ENCODE data around the gene PITX2.
"Not testable (repeated sequence)": the region's sequence is repeated elsewhere in the genome, so short reads cannot be mapped to it uniquely, and the experiment has no call there.

The PITX2 gene

DNA sequence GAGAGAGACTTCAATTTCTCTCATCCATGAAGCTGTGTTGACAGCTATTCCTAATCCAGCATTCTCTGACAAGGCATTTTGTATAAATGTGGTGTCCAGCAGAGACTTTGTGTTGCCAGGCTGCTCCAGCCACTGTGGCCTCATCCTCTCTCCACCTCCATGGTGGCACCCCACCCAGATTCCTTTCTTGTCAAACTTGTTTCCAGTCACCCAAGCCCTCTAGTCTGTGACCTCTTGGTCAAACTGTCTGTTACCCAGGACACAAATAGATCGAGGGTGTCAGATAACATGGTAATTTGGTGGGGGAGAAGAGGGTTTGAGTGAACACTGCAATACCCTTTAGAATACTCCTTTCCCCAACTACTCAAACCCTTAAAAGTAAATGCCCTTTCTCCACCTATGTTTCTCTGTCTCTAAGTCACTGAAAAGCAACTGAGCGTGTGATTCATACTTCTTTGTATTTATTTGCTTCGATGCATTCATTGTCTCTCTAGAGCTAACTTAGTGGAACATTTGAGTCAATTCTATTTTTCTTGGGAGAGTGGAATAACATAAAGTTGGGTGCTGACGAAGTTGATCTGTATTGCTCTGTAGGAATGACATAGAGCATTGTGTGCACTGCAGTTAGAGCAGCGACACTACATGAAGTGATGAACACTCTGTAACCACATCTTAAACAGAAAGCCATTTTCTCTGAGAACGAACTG is 13.7 kb downstream of the PITX2 start:
- DNase-seq, result no peak

- no peak for DNase-seq
Measured at GRCh38 chr4:110605077-110605476, 17.8 kb downstream of the PITX2 start.

GRCh38 chr4:110602061-110602460 is 20.8 kb downstream of the PITX2 start:
- no peak for DNase-seq

DNA sequence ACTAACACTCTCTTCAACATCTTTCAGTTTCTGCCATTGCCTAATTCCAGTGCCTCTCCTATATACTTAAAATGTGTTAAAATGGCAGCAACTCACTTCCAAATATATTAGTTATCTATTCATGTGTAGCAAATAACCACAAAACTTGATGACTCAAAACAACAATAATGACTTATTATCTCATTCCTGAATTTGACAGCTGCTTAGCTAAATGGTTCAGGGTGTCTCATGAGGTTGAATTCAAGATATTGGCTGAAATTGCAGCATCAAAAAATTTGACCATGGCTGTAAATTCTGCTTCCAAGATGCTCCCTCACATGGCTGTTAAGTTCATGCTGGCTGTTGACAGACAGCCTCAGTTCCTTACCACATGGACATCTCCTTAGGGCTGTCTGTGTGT is 25.3 kb downstream of the PITX2 start:
- DNase-seq, result no peak

DNA sequence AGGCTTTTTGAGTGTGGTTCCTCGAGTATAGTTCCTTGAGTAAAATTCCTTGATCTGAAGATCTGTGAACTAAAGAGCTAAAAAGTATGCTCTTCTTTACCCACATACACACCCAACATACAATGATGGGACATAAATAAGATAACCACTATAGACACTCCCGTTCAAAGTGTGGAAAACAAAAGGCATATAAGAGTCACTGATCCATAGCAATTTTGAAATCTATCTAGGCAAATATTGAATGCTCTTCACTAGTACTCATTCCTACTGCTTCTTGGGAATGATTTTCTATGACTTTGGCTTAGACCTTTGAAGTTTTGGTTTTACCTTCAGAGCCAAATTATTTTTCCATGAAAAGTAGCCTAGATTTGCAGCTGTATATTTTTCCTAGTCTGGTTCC is 26.4 kb downstream of the PITX2 start:
- DNase-seq, result no peak

DNA sequence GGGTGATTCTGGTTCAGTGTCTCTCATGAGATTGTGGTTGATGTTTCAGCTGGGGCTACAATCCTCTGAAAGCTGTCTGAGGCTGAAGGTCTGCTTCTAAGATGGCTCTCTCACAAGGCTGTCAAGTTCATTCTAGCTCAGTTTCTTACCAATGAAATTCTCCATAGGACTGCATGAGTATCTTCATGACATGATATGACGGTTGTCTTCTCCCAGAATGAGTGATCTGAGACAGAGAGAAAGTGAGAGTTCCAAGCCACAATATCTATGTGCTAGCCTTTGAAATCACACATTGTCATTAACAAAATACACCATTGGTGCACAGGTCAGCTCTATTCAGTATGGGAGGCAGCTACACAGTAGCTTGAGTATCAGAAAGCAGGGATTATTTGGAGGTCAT is 27.3 kb downstream of the PITX2 start:
- no peak for DNase-seq

GRCh38 chr4:110589297-110589696 is 33.6 kb downstream of the PITX2 start:
- DNase-seq, result no peak

- no peak for DNase-seq
Measured at GRCh38 chr4:110587666-110588285, 35.1 kb downstream of the PITX2 start.

GRCh38 chr4:110586131-110586850 is 36.6 kb downstream of the PITX2 start:
- no peak for DNase-seq

DNA sequence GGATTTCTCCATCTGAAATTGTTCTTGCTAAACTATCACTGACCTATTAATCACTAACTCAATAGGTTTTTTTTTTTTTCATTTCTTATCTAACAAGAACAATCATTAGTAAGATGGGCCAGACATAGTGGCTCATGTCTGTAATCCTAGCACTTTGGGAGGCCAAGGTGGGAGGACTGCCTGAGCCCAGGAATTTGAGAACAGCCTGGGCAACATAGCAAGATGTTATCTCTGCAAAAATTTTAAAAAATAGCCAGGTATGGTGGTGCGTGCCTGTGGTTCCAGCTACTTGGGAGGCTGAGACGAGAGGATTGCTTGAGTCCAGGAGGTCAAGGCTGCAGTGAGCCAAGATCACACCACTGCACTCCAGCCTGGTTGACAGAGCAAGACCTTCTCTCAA is 46.2 kb downstream of the PITX2 start:
- not testable (repeated sequence) for DNase-seq
